Ascending aorta (tissue), 2 donors: ENCODE measurements around the gene ZNF625. TPM values are rescaled to one million over a fixed set of nuclear protein-coding genes. Genes with fewer than 3 reads are reported as not detected.
A peak's percentile ranks its signal among the peaks of the same experiment; 100 is the strongest.

Source experiments
- DNase-seq, 2 donors: peaks; one replicate each; pipeline ENCODE4 v3.0.0-alpha.2; 2019; ENCODE audit warnings: low spot score in 2 of 2
- H3K27ac ChIP-seq, 2 donors: fragments of 200-600 bp; sonication (generic); one replicate each; pipeline ENCODE4 v1.5.1; 2016 to 2017; ENCODE audit warnings: mild to moderate bottlenecking in 1 of 2
- H3K27me3 ChIP-seq: fragments of 200-600 bp; sonication (generic); one replicate; pipeline ENCODE4 v1.5.1; 2017
- H3K36me3 ChIP-seq, 2 donors: fragments of 200-600 bp; sonication (generic); one replicate each; pipeline ENCODE4 v1.5.1; 2016
- H3K4me1 ChIP-seq, 2 donors: fragments of 200-600 bp; sonication (generic); one replicate each; pipeline ENCODE4 v1.5.1; 2016 to 2017; ENCODE audit warnings: mild to moderate bottlenecking in 1 of 2
- H3K4me3 ChIP-seq, 2 donors: fragments of 200-600 bp; sonication (generic); one replicate each; pipeline ENCODE4 v1.5.1; 2016 to 2017; ENCODE audit warnings: mild to moderate bottlenecking in 1 of 2
- H3K9me3 ChIP-seq, 2 donors: fragments of 200-600 bp; sonication (generic); one replicate each; pipeline ENCODE4 v1.5.1; 2016
- intact Hi-C: fragments of 100-400 bp; cut with DNase I; formaldehyde crosslinking; loops from one replicate; pipeline ENCODE4 v1.15.1; 2023
- total RNA-seq: library from RNA; depleted of rRNA; stranded (reverse); fragments of >200 nt; gene quantifications from one replicate; pipeline ENCODE4 v1.1.0, GENCODE V29; 2016
- TF ChIP-seq, protein P1 (sequence below), 3 experiments: fragments of 200-600 bp in 2 of 3; fragments of 450-650 bp in 1 of 3; sonication (generic) in 2 of 3; IDR thresholded peaks; one replicate each; pipeline ENCODE4 v1.5.1; 2016 to 2019; ENCODE audit warnings: antibody characterized with exemption in 3 of 3, mild to moderate bottlenecking in 1 of 3, moderate library complexity in 1 of 3

Gene ZNF625
- total RNA-seq, 1 donor from 2014 or later = 12.0 TPM

DNA sequence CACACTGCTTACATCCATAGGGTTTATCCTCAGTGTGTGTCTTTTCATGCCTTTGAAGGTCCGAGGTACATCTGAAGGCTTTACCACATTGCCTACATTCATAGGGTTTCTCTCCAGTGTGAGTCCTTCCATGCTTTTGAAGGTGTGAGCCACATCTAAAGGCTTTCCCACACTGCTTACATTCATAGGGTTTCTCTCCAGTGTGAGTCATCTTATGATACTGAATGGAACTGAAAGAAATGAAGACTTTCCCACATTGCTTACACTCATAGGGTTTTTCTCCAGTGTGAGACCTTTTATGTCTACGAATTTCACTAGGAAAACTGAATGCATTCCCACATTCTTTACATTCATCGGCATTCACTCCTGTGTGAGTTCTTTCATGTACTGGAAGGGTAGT is 23.5 kb downstream of the ZNF625 start:
- Histone ChIP-seq H3K9me3 (peaks cover 22 to 58% of the 10 kb centered on the region in 2 donors), H3K27ac (no peak overlapping the region), H3K36me3 (peaks cover 34 to 57% of the 10 kb centered on the region in 2 donors), H3K4me1 (peaks cover 0 to 4% of the 10 kb centered on the region in 2 donors), H3K4me3 (no peak overlapping the region), H3K27me3 (no peaks in the 10 kb centered on the region)
- intact Hi-C loops = no loop called here
- no peak for DNase-seq
- TF ChIP-seq, protein P1, sequence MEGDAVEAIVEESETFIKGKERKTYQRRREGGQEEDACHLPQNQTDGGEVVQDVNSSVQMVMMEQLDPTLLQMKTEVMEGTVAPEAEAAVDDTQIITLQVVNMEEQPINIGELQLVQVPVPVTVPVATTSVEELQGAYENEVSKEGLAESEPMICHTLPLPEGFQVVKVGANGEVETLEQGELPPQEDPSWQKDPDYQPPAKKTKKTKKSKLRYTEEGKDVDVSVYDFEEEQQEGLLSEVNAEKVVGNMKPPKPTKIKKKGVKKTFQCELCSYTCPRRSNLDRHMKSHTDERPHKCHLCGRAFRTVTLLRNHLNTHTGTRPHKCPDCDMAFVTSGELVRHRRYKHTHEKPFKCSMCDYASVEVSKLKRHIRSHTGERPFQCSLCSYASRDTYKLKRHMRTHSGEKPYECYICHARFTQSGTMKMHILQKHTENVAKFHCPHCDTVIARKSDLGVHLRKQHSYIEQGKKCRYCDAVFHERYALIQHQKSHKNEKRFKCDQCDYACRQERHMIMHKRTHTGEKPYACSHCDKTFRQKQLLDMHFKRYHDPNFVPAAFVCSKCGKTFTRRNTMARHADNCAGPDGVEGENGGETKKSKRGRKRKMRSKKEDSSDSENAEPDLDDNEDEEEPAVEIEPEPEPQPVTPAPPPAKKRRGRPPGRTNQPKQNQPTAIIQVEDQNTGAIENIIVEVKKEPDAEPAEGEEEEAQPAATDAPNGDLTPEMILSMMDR (IDR thresholded peaks at IDR 0.05) = no peak

DNA sequence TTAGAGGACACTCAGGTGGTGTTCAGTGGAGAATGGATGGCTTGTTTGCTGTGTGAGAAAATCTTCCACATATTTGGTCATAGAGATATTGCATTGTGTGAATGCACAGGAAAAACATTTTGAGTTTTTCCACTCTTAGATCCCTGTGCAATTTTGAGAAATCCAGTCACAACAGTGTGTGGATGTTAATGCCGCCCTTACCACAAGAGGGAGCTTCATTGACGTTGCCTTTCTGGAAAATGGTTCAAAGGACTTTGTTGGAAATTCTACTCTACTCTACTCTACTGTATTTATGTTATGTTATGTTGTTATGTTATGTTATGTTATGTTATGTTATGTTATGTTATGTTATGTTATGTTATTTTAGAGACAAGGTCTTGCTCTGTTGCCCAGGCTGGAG is 29.8 kb downstream of the ZNF625 start:
- no peak overlapping the region for H3K4me3 ChIP-seq

DNA sequence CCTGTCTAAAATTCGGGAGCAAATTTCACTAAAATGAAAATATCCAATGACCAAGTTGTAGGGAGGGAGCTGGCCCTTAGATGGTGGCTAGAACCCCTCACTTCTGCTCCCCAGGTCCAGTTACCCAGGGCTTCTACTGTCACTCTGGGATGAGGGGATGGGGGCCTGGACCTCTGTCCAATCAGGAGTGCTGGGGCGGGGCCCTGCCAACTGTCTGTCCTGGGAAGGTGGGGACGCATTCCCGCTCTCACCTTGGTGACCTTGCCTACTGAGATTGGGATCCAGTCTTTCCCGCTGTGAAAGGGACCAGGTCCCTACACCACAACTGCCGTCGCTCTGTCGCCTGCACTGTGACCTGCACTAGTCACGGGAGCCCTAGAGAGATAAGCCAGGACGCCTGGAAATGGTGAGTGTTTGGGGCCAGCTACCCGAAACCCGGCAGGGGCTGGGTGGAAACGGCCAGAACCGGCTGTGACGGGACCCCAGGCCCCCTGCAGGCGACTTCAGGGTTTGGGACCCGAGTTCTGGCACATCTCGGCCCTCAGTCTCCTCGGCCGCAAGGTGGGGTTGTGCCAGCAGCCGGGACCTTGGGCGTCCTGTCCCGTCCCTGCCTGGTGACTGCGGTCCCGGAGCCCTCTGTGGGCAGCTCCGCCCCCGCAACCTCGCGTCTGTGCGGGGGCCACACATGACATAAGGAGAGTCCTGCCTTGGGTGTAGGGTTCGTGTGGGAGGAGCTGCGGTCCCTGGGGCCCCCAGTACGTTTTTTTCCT is 39.1 kb downstream of the ZNF625 start:
- intact Hi-C loops = no loop called here
- H3K4me3 ChIP-seq = no peak overlapping the region
- peaks cover 8 to 36% of the 10 kb centered on the region in 2 donors for H3K9me3 ChIP-seq
- TF ChIP-seq, protein P1 (IDR thresholded peaks at IDR 0.05) = no peak
- no peaks in the 10 kb centered on the region for H3K4me1 ChIP-seq
- no peak for DNase-seq
- peaks cover 0 to 11% of the 10 kb centered on the region in 2 donors for H3K36me3 ChIP-seq
- H3K27me3 ChIP-seq = no peaks in the 10 kb centered on the region
- no peak overlapping the region for H3K27ac ChIP-seq

More for the DNA sequence above, 29.8 kb downstream of the ZNF625 start:
- Histone ChIP-seq H3K27me3 (no peaks in the 10 kb centered on the region), H3K27ac (no peak overlapping the region), H3K4me1 (no peaks in the 10 kb centered on the region), H3K9me3 (peaks cover 4 to 32% of the 10 kb centered on the region in 2 donors), H3K36me3 (no peaks in the 10 kb centered on the region)
- TF ChIP-seq, protein P1 (IDR thresholded peaks at IDR 0.05) = peak in 2 of 3 experiments; percentile 14 to 25
- intact Hi-C loops = no loop called here
- DNase-seq = no peak

DNA sequence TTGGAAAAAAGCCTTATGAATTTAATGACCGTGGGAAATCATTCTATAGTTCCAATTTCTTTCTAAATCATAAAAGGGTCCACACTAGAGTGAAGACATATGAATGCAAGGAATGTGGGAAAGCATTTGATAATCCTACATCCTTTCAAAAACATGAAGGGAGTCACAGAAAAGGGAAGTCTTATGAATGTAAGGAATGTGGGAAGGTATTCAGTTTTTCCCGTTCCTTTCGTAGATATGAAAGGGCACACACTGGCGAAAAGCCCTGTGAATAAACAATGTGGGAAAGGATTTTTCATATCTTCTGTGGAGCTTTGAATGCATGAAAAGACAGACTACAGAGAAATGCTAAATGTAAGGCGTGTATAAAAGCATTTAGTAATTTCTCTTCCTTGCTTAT is 43.4 kb downstream of the ZNF625 start:
- H3K9me3 ChIP-seq = peaks cover 12 to 75% of the 10 kb centered on the region in 2 donors

DNA sequence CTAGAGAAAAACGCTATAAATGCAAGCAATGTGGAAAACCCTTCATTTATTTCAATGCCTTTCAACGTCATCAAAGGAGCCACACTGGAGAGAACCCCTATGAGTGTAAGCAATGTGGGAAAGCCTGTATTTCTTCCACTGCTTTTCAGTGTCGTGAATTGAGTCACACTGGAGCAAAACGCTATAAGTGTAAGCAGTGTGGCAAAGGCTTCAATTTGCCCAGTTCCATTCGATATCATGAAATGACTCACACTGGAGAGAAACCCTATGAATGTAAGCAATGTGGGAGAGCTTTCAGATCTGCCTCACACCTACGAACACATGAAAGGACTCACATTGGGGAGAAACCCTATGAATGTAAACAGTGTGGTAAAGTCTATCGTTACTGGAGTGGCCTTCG is 43.8 kb downstream of the ZNF625 start:
- TF ChIP-seq, protein P1 (IDR thresholded peaks at IDR 0.05) = no peak
- intact Hi-C loops = no loop called here
- H3K36me3 ChIP-seq = peaks cover 15 to 44% of the 10 kb centered on the region in 2 donors

More for the DNA sequence above, 43.4 kb downstream of the ZNF625 start:
- peaks cover 15 to 44% of the 10 kb centered on the region in 2 donors for H3K36me3 ChIP-seq
- intact Hi-C loops = no loop called here
- H3K4me1 ChIP-seq = no peaks in the 10 kb centered on the region
- no peaks in the 10 kb centered on the region for H3K27me3 ChIP-seq
- TF ChIP-seq, protein P1 (IDR thresholded peaks at IDR 0.05) = no peak
- H3K4me3 ChIP-seq = no peak overlapping the region
- DNase-seq = no peak
- no peak overlapping the region for H3K27ac ChIP-seq

More for the DNA sequence above, 43.8 kb downstream of the ZNF625 start:
- H3K9me3 ChIP-seq = peaks cover 12 to 77% of the 10 kb centered on the region in 2 donors
- DNase-seq = no peak
- H3K4me3 ChIP-seq = no peak overlapping the region
- no peaks in the 10 kb centered on the region for H3K4me1 ChIP-seq
- no peaks in the 10 kb centered on the region for H3K27me3 ChIP-seq
- no peak overlapping the region for H3K27ac ChIP-seq
